Thyroid gland (tissue), 4 donors: Measurements from ENCODE around the gene GDPD1.

Experiments used
- CTCF ChIP-seq, 6 experiments: fragments of 200-600 bp in 3 of 6; fragments of 450-650 bp in 3 of 6; sonication (generic) in 3 of 6; IDR thresholded peaks; one replicate each; pipeline ENCODE4 v1.5.1; 2016 to 2019; ENCODE audit warnings: antibody characterized with exemption in 6 of 6, mild to moderate bottlenecking in 2 of 6, inconsistent platforms in 1 of 6, moderate library complexity in 1 of 6
- POLR2A ChIP-seq, 2 donors: fragments of 450-650 bp; IDR thresholded peaks; one replicate each; pipeline ENCODE4 v1.6.1; 2017; ENCODE audit warnings: antibody characterized with exemption in 2 of 2, mild to moderate bottlenecking in 2 of 2, moderate library complexity in 1 of 2

- TF ChIP-seq CTCF (IDR thresholded peaks at IDR 0.05) (no peak), POLR2A (IDR thresholded peaks at IDR 0.05) (no peak)
These were observed 45.2 kb upstream of the GDPD1 start for GRCh38 chr17:59175076-59175475.
